Stomach smooth muscle (tissue), 2 donors: ENCODE measurements around the gene ABHD8.
A peak's percentile ranks its signal among the peaks of the same experiment; 100 is the strongest.

Source experiments
- H3K27ac ChIP-seq: one replicate; pipeline ENCODE4 v1.7.0; 2013; ENCODE audit warnings: mild to moderate bottlenecking, low read length, inconsistent platforms
- H3K27me3 ChIP-seq, 2 donors: one replicate each; pipeline ENCODE4 v1.7.0; 2013; ENCODE audit warnings: low read length in 2 of 2; ENCODE audit not compliant: insufficient read depth in 2 of 2, control insufficient read depth in 1 of 2
- H3K36me3 ChIP-seq, 2 donors: one replicate each; pipeline ENCODE4 v1.7.0; 2013; ENCODE audit warnings: low read length in 2 of 2; ENCODE audit not compliant: control insufficient read depth in 2 of 2, insufficient read depth in 2 of 2
- H3K4me1 ChIP-seq: one replicate; pipeline ENCODE4 v1.7.0; 2013; ENCODE audit warnings: low read length; ENCODE audit not compliant: control insufficient read depth, insufficient read depth
- H3K4me3 ChIP-seq, 2 donors: one replicate each; pipeline ENCODE4 v1.7.0; 2013; ENCODE audit warnings: low read length in 2 of 2
- H3K9ac ChIP-seq, 2 donors: one replicate each; pipeline ENCODE4 v1.7.0; 2013; ENCODE audit warnings: low read length in 2 of 2, mild to moderate bottlenecking in 1 of 2
- H3K9me3 ChIP-seq, 2 donors: one replicate each; pipeline ENCODE4 v1.7.0; 2013; ENCODE audit warnings: low read length in 2 of 2; ENCODE audit not compliant: control insufficient read depth in 2 of 2
- donor health status: healthy.
- donor health status: Pancreatic carcinoma.

ABHD8 gene

DNA sequence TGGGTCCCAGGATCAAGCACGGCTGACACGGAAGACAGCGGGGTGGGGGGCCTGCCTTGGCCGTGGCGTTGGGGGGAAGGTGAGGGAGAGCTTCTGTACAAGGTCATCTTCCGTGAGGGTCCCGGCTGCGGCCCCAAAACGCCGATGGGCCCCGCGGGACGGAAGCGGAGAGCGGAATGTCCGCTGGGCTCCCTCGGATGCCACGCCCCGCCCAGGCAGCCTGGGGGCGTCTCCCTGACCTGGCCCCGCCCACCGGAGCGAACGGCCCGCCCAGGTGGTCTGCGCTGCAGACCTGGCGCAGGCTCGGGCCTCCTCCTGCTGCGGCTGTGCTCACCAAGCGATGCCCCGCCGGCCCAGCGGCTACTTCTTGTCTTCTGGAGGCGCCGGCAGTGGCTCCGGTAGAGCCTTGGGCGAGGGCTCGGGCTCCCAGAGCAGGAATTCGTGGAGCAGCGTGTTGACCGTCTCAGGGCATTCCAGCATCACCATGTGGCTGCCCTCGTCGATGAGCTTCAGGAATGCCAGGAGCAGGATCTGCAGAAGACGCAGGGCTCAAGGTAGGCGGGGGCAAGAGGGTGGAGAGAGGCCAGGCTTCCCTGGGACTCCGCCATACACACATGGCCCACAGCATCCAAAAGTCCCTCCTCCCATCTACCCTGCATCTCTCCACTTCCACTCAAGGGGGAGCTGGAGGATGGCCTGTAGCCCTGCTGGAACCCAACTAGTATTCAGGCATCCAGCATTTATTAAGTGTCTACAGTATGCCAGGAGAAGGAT is 10.7 kb downstream of the ABHD8 start:
- peaks cover 0 to 4% of the 10 kb centered on the region in 2 donors for H3K36me3 ChIP-seq
- H3K27ac ChIP-seq, result no peak overlapping the region
- peak overlapping the region in 1 of 2 donors; percentile 36 for H3K9ac ChIP-seq
- peak overlapping the region; percentile 49 to 71 for H3K4me3 ChIP-seq
- no peaks in the 10 kb centered on the region for H3K27me3 ChIP-seq
- peaks cover 9% of the 10 kb centered on the region for H3K4me1 ChIP-seq
- no peaks in the 10 kb centered on the region for H3K9me3 ChIP-seq

GRCh38 chr19:17289489-17289888 is 13.7 kb downstream of the ABHD8 start:
- no peaks in the 10 kb centered on the region for H3K27me3 ChIP-seq

DNA sequence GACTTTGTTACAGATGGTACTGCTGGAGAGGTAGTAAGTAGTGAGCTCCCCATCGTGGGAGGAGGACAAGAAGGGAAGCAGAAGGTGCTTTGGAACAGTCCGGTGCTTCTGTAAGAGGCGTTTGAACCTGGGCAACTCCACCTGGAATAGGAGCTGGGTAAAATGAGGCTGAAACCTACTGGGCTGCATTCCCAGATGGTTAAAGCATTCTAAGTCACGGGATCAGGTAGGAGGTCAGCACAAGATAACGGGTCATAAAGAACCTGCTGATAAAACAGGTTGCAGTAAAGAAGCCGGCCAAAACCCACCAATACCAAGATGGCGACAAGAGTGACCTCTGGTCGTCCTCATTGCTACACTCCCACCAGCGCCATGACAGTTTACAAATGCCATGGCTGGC is 16.5 kb downstream of the ABHD8 start:
- H3K9me3 ChIP-seq, result no peaks in the 10 kb centered on the region
- H3K4me1 ChIP-seq, result peaks cover 13% of the 10 kb centered on the region
- no peaks in the 10 kb centered on the region for H3K36me3 ChIP-seq

More at GRCh38 chr19:17289489-17289888, 13.7 kb downstream of the ABHD8 start:
- Histone ChIP-seq H3K4me3 (no peak overlapping the region), H3K27ac (no peak overlapping the region), H3K9me3 (no peaks in the 10 kb centered on the region), H3K36me3 (peaks cover 0 to 1% of the 10 kb centered on the region in 2 donors), H3K4me1 (peaks cover 9% of the 10 kb centered on the region), H3K9ac (no peak overlapping the region)

DNA sequence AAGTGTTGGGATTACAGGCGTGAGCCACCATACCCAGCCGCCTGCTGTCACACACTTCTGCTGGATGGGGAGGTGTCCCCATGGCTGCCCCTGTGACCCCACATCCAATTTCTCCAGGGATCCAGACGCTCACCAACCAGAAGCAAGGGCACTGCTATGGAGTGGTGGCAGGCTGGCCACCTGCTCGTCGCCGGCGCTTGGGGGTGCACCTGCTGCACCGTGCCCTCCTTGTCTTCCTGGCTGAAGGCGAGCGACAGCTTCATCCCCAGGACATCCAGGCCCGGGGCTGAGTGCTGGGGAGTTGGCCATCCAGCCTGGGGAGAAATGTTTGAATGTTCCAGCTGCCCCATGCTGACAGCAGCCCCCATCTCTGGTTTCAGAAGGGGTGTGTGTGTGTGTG is 17.0 kb downstream of the ABHD8 start:
- H3K4me3 ChIP-seq, result no peak overlapping the region
- peaks cover 17% of the 10 kb centered on the region for H3K4me1 ChIP-seq
- no peaks in the 10 kb centered on the region for H3K36me3 ChIP-seq
- H3K27me3 ChIP-seq, result peaks cover 8 to 17% of the 10 kb centered on the region in 2 donors
- no peak overlapping the region for H3K27ac ChIP-seq
- no peak overlapping the region for H3K9ac ChIP-seq
- no peaks in the 10 kb centered on the region for H3K9me3 ChIP-seq

More for the DNA sequence above, 16.5 kb downstream of the ABHD8 start:
- Histone ChIP-seq H3K4me3 (no peak overlapping the region), H3K27me3 (peaks cover 4 to 12% of the 10 kb centered on the region in 2 donors), H3K9ac (no peak overlapping the region), H3K27ac (no peak overlapping the region)

- H3K27me3 ChIP-seq, result peaks cover 8 to 18% of the 10 kb centered on the region in 2 donors
- no peak overlapping the region for H3K4me3 ChIP-seq
- H3K9me3 ChIP-seq, result no peaks in the 10 kb centered on the region
- H3K36me3 ChIP-seq, result no peaks in the 10 kb centered on the region
- H3K4me1 ChIP-seq, result peaks cover 17% of the 10 kb centered on the region
- no peak overlapping the region for H3K9ac ChIP-seq
- no peak overlapping the region for H3K27ac ChIP-seq
These were observed 17.6 kb downstream of the ABHD8 start for GRCh38 chr19:17285415-17286135.

GRCh38 chr19:17283504-17283996 is 19.7 kb downstream of the ABHD8 start:
- Histone ChIP-seq H3K27me3 (peaks cover 8 to 18% of the 10 kb centered on the region in 2 donors), H3K9ac (no peak overlapping the region), H3K27ac (no peak overlapping the region), H3K9me3 (no peaks in the 10 kb centered on the region), H3K4me3 (no peak overlapping the region), H3K4me1 (peaks cover 17% of the 10 kb centered on the region), H3K36me3 (peaks cover 0 to 3% of the 10 kb centered on the region in 2 donors)

- no peaks in the 10 kb centered on the region for H3K9me3 ChIP-seq
- H3K4me3 ChIP-seq, result peak overlapping the region; percentile 40 to 69
- peaks cover under 1 to 4% of the 10 kb centered on the region in 2 donors for H3K36me3 ChIP-seq
- H3K4me1 ChIP-seq, result peaks cover 17% of the 10 kb centered on the region
- H3K9ac ChIP-seq, result no peak overlapping the region
- H3K27me3 ChIP-seq, result peaks cover 8 to 18% of the 10 kb centered on the region in 2 donors
- H3K27ac ChIP-seq, result no peak overlapping the region
These were observed 20.6 kb downstream of the ABHD8 start for GRCh38 chr19:17282488-17283125.

DNA sequence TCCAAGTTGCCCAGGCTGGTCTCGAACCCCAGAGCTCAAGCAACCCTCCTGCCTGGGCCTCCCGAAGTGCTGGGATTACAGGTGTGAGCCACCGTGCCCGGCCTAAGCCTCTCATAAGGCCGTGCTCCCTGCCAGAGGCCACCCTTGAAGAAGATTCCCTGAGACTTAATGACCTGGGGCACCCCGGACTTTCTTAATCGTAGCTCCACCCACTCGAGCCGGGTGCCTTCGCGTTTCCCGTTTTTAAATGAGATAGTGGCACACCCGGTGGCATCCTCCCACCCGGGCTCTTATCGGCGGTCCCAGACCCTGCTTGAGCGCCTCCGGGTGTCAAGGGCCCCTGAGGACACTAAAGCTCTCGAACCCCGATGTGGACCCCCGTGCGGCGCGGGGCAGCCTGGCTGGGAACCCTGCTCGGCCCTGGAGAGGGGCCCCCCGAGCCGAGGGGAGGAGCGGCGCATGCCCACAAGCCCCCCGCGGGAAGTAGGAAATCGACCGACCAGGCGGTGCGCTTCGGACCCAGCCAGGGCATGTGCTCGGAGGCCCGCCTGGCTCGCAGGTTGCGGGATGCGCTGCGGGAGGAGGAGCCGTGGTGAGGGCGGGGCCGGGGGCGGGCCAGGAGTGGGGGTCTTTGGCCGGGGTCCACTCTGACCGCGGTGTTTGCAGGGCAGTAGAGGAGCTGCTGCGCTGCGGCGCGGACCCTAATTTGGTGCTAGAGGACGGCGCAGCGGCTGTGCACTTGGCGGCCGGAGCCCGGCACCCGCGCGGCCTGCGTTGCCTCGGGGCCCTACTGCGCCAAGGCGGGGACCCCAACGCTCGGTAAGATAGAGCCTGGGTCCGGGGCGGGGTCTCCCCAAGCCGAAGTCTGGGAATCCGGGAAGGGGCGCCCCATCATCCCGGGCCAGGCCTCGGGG is 21.6 kb downstream of the ABHD8 start, which contains the start of gene ANKLE1:
Gene ANKLE1 (plus strand): TSS at position 511 of the 914 bp plus-strand sequence. CDS start 20 bp downstream, at position 531.
- Histone ChIP-seq H3K27me3 (peaks cover 8 to 18% of the 10 kb centered on the region in 2 donors), H3K36me3 (peaks cover 5 to 11% of the 10 kb centered on the region in 2 donors), H3K4me1 (peaks cover 17% of the 10 kb centered on the region), H3K9me3 (no peaks in the 10 kb centered on the region), H3K27ac (no peak within 1 kb of the TSS), H3K9ac (peak within 1 kb of the TSS in 1 of 2 donors; percentile 4), H3K4me3 (peak within 1 kb of the TSS; percentile 40 to 69)

DNA sequence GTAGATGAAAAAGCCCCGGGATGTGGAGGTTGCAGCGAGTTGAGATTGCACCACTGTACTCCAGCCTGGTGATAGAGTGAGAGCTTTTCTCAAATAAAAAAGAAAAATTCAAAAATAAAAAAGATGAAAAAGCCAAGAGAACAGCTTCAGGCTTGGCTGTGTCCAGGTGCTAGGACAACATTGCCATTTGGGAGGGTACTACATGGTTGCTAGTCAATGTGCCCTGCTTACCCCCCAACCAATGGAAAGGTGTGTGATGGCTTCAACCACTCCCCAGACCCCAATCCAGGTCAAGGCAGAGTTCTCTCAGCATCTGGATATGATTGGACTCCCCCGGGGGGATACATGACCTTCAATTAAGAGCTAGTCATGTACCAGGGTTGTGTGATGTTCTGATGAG is 23.8 kb downstream of the ABHD8 start:
- Histone ChIP-seq H3K4me1 (peaks cover 17% of the 10 kb centered on the region), H3K36me3 (peaks cover 21 to 22% of the 10 kb centered on the region in 2 donors), H3K4me3 (no peak overlapping the region)

More for the DNA sequence above, 23.8 kb downstream of the ABHD8 start:
- no peaks in the 10 kb centered on the region for H3K9me3 ChIP-seq
- H3K27ac ChIP-seq, result no peak overlapping the region
- no peak overlapping the region for H3K9ac ChIP-seq
- peaks cover 8 to 18% of the 10 kb centered on the region in 2 donors for H3K27me3 ChIP-seq
